ENCODE data around the gene SEC14L5. TPM values are rescaled to one million over a fixed set of nuclear protein-coding genes. Genes with fewer than 3 reads are reported as not detected.
A peak's percentile ranks its signal among the peaks of the same experiment; 100 is the strongest.

SEC14L5 gene
- total and polyA plus RNA-seq, 2 of the 4 experiments (the other 2 are of a cell fraction): 0.07 TPM; not detected in 1

DNA sequence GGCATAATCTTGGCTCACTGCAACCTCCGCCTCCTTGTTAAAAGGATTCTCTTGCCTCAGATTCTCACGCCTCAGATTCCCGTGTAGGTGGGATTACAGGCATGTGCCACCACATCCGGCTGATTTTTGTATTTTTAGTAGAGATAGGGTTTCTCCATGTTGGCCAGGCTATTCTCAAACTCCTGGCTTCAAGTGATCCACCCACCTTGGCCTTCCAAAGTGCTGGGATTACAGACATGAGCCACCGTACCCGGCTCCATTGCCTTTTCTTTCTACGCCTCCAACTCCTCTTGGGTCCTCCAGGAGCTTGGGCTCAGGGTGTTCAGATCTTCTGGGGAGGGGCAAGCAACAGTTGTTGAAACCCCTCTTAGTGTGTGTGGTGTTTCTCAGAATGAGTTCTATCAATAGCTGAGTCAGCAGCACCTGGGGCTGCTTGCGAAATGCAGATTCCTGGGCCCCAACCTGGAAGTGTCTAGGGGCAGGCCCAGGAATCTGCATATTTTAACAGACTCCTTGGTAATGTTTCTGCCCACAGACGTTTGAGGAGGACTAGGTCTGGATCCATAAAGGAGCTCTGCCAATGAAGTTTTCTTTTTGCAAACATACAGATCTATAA, 31.4 kb downstream of the SEC14L5 start:
- in situ Hi-C loops (cut with MboI; ENCODE audit: low sequenced_read_pairs): no loop called here
- CTCF ChIA-PET: interaction anchor here (0.6 kb wide), 1 partner anchor 132 kb away, joined by 4 read pairs; no protein-coding TSS in a partner anchor
- Histone ChIP-seq H3K9ac (ENCODE audit: low read depth, low read length) (no peak overlapping the region), H2AK5ac (ENCODE audit: low read depth, low read length) (no peak overlapping the region), H2BK5ac (ENCODE audit: low read depth, low read length, poor library complexity, severe bottlenecking) (no peak overlapping the region), H3K79me1 (ENCODE audit: low read depth in 1 of 2, low read length in 2 of 2) (no peaks in the 10 kb centered on the region), H4K91ac (ENCODE audit: insufficient read depth, low read depth, low read length) (no peak overlapping the region), H3K4ac (ENCODE audit: low read depth, low read length) (no peak overlapping the region), H3K27ac (ENCODE audit: insufficient read depth, low read length) (no peak overlapping the region), H3K14ac (replicated peaks; ENCODE audit: low read depth, low read length) (no peak overlapping the region), H3K18ac (ENCODE audit: low read depth, low read length) (no peak overlapping the region), H2BK120ac (ENCODE audit: low read depth, low read length) (no peak overlapping the region), H4K8ac (ENCODE audit: low read depth in 2 of 2, low read length in 2 of 2) (no peak overlapping the region), H2AK9ac (replicated peaks; ENCODE audit: low read depth, low read length, poor library complexity) (no peak overlapping the region), H4K5ac (ENCODE audit: low read depth, low read length) (no peak overlapping the region), H3K9me1 (ENCODE audit: insufficient read depth, low read length) (no peaks in the 10 kb centered on the region), H3K9me3 (ENCODE audit: control insufficient read depth, insufficient read depth, low read length) (no peaks in the 10 kb centered on the region), H3K36me3 (ENCODE audit: control insufficient read depth, insufficient read depth, low read length) (no peaks in the 10 kb centered on the region), H3K4me1 (ENCODE audit: control insufficient read depth, insufficient read depth, low read length) (no peaks in the 10 kb centered on the region), H2AFZ (replicated peaks; ENCODE audit: low read length, poor library complexity) (no peak overlapping the region), H2BK15ac (ENCODE audit: low read depth, low read length) (no peak overlapping the region), H3K56ac (ENCODE audit: extremely low read depth, insufficient read depth, low read length) (no peak overlapping the region), H4K20me1 (ENCODE audit: insufficient read depth, low read length) (no peaks in the 10 kb centered on the region), H3K27me3 (ENCODE audit: control insufficient read depth, insufficient read depth, low read length) (peaks cover 28% of the 10 kb centered on the region), H3K4me3 (ENCODE audit: insufficient read depth, low read depth, low read length) (no peak overlapping the region), H3K23ac (ENCODE audit: low read depth, low read length) (no peak overlapping the region), H3K4me2 (ENCODE audit: low read depth, low read length) (no peak overlapping the region), H2BK20ac (ENCODE audit: low read depth, low read length) (no peak overlapping the region)
- ATAC-seq (ENCODE audit: low read depth) (no peak), DNase-seq (no peak)
- TF ChIP-seq MAFK (IDR thresholded peaks at IDR 0.05; ENCODE audit: low read depth, low read length): peak; percentile 44; the same call in 1 of the 2 replicates
- no peak for TF ChIP-seq POLR2A (IDR thresholded peaks at IDR 0.05; ENCODE audit: low read depth, low read length)
- dilution Hi-C loops (cut with HindIII; ENCODE audit: low sequenced_read_pairs, unreplicated experiment): no loop called here
- POLR2A ChIA-PET (ENCODE audit: unreplicated experiment): no interaction called here
- no TSS peak for BruUV-seq (replicated peaks)
- intact Hi-C loops (cut with micrococcal nuclease): no loop called here
- WGBS, 2 experiments (ENCODE audit: extremely low coverage in 2 of 2, insufficient read length in 1 of 2): no CpG with 5 or more reads among the region's 9 CpGs
